GM13977 (cell line): ENCODE results near the gene ROBO2.
"Not testable (repeated sequence)": the region's sequence is repeated elsewhere in the genome, so short reads cannot be mapped to it uniquely, and the experiment has no call there.

Source experiments
- DNase-seq: peaks from one replicate; pipeline ENCODE4 v3.0.0; 2012; ENCODE audit warnings: low spot score
- CTCF ChIP-seq: IDR thresholded peaks from 2 replicates; pipeline ENCODE4 v1.5.1; 2012; ENCODE audit warnings: mild to moderate bottlenecking, control low read depth; ENCODE audit not compliant: insufficient read depth; ENCODE audit errors: extremely low read depth, missing control alignments
- in situ Hi-C: fragments of 300-500 bp; cut with MboI; formaldehyde crosslinking; loops from one replicate; pipeline ENCODE4 v1.12.0; 2022; ENCODE audit warnings: low sequenced_read_pairs, low pct_unique_long_range_greater_than_20kb, mixed read lengths, inconsistent platforms; ENCODE audit not compliant: unreplicated experiment

Gene ROBO2

GRCh38 chr3:77394046-77394445, 354.1 kb downstream of the ROBO2 start:
- TF ChIP-seq CTCF: no peak
- no peak for DNase-seq
- in situ Hi-C loops: no loop called here

GRCh38 chr3:77404871-77405270, 365.0 kb downstream of the ROBO2 start:
- TF ChIP-seq CTCF: no peak
- in situ Hi-C loops: no loop called here
- no peak for DNase-seq

GRCh38 chr3:77407441-77407840, 367.5 kb downstream of the ROBO2 start:
- TF ChIP-seq CTCF: no peak
- in situ Hi-C loops: no loop called here

GRCh38 chr3:77410334-77410733, 370.4 kb downstream of the ROBO2 start:
- in situ Hi-C loops, DNase-seq: not testable (repeated sequence)

More at GRCh38 chr3:77407441-77407840, 367.5 kb downstream of the ROBO2 start:
- DNase-seq: no peak

GRCh38 chr3:77411334-77411733, 371.4 kb downstream of the ROBO2 start:
- no peak for DNase-seq
- no peak for TF ChIP-seq CTCF
- in situ Hi-C loops: no loop called here

GRCh38 chr3:77412021-77412438, 372.1 kb downstream of the ROBO2 start:
- in situ Hi-C loops: no loop called here
- no peak for TF ChIP-seq CTCF
- no peak for DNase-seq

GRCh38 chr3:77412584-77412983, 372.7 kb downstream of the ROBO2 start:
- in situ Hi-C loops: no loop called here
- no peak for DNase-seq
- TF ChIP-seq CTCF: no peak
